ENCODE results near the gene ANKRD13B.

Gene ANKRD13B

GRCh38 chr17:29593591-29594518 is 923 bp downstream of the ANKRD13B start:
- in situ Hi-C loops (cut with HindIII; ENCODE audit: low sequenced_read_pairs): no loop called here

- in situ Hi-C loops (cut with HindIII; ENCODE audit: low sequenced_read_pairs): no loop called here
Measured at GRCh38 chr17:29594519-29595090, 1.7 kb downstream of the ANKRD13B start.

DNA sequence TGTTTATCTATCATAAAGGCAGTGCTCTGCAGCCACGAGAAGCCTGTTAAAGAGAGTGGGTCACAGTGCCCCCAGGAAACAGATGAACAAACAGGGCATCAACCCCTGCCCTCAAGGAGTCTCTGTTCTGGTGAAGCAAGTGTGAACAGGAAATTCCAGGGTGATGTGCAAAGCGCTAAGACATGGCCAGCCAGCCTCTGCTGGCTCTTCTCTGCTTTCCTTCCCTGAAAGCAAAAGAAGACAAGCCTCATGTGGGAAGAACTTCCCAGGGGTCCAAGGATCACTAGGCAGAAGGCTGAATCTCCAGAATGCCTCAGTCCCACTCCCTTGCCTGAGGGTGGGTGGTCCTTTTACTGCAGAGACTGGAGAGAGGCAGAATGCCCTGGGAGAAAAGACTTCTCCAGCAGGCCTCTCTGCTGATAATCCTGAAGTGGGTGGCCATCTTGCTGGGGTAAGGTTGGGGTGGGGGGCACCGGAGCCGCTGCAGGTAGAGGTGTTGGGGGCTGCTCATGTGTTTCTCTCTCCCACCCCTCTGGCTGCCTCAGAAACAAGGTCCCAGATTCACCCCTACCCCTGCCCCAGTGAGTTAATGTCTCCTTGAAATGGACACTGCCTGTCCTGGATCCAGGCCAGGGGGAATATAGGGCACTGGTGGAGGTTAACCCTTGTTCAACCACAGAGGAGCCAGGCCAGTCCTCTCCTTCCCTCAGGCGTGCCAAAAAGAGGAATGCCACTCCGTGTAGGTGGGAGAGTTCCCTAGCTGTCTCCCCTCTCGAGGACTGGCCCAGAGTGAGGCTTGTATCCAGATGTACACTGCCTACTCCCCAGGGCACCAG is 2.4 kb downstream of the ANKRD13B start:
- in situ Hi-C loops (cut with HindIII; ENCODE audit: low sequenced_read_pairs): no loop called here

DNA sequence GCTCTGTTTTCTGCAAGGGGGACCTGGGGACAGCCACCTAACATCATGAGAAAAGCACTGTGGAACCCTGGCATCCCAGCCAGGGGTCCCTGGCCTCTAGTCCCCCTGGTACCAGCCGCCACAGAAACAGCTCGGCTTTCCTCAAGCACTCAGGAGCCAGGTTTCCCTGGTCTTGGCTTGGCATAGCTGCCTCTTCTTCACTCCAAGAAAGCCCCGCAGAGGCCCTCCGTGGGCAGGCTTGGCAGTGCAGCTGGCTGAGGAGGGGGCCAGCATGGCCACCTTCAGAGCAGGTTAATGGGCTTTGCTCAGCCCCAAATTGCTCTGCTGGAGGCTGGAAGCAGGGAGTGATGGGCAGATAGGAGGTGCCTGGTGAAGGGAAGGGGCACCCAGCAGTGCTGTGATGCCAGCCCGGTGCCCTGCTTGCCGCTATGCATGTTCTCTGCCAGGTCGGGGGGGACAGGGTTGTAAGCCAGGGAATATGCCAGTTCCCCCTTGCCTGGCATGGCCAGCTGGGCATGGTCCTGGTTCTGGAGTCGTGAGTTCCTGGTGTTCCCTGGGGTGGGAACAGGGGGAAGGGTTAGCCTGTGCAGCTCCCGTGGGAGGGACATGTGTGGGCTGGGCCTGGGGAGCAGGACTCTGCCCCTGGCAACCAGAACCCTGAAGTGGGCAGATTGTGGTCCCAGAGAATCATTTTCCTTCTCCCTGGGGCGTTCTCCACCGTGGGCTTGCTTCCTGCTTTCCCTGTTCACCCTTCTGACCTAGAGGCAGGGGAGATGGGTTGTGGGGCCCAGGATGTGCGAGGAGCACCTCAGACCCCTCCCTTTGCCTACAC is 3.2 kb downstream of the ANKRD13B start:
- in situ Hi-C loops (cut with HindIII; ENCODE audit: low sequenced_read_pairs): no loop called here

DNA sequence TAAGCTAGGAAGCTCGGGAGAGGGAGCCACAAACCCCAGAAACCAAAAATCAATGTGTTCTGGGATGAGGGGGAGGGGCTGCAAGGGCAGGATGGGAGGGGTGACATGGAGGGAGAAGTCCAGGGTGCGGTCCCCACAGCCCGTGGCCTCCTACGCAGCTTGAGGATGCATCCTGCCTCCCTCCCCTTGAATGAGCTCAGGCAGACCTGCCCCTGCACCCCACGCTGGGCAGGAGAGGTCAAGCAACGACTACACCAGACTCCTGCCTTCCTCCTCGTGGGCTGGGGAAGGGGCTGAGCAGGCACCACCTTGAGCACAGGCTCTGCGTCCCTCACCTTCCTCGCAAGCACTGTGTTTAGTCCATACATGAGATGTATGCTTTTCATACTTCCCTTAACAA is 3.9 kb downstream of the ANKRD13B start:
- in situ Hi-C loops (cut with HindIII; ENCODE audit: low sequenced_read_pairs): no loop called here

DNA sequence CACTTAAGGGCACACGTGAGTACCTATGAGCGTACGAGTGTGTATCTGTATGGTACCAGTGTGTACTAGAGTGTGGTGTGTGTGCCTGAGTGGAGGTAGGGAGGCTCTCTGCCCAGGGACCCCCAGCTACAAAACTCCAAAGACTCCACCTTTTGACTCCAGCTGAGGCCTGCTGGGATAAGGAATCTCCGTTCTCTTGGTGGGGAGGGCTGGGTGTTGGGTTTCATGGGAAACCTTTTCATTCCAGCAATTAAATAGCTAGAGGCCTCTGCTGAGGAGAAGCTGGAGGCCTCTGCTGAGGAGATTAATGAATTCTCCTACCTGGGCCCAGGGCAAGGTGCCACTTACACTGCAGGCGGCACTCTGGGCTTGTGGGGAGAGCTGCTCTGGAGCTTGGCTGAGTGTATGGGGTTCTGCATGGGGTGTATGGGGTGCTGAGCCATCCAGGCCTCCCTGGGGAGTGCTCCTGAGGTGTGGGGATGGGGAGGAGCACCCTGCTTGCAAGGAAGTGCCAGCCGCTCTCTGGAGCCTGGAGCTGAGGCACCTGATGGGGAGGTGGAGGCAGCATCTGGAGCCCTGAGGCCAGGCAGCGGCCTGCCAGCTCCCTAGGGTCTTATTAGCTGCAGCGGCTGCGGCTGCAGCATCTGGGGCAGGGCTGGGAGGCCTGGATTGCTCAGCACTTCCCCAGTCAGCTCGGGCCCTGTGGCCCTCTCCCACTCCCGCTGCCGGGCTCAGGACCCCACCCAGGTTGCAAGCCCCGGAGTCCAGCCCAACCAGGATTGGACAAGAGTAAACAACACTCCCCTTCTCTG is 4.6 kb downstream of the ANKRD13B start:
- in situ Hi-C loops (cut with HindIII; ENCODE audit: low sequenced_read_pairs): no loop called here

- in situ Hi-C loops (cut with HindIII; ENCODE audit: low sequenced_read_pairs): no loop called here
Measured at GRCh38 chr17:29603109-29603674, 10.3 kb downstream of the ANKRD13B start.

GRCh38 chr17:29607557-29608195 is 14.7 kb downstream of the ANKRD13B start:
- in situ Hi-C loops (cut with HindIII; ENCODE audit: low sequenced_read_pairs): no loop called here

DNA sequence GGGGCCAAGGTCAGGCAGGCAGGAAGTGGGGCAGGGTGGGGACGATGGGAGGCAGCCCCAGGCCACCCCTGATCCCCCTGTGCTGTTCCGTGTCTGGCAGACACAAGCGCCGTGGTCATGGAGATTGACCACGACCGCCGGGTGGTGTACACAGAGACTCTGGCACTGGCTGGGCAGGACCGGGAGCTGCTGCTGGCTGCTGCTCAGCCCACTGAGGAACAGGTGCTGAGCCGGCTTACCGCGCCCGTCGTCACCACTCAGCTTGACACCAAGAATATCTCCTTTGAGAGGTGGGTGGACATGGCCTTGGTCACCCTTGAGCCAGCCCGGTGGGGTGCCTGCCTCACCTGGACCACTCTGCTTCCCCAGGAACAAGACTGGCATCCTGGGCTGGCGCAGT is 16.1 kb downstream of the ANKRD13B start:
- in situ Hi-C loops (cut with HindIII; ENCODE audit: low sequenced_read_pairs): no loop called here

DNA sequence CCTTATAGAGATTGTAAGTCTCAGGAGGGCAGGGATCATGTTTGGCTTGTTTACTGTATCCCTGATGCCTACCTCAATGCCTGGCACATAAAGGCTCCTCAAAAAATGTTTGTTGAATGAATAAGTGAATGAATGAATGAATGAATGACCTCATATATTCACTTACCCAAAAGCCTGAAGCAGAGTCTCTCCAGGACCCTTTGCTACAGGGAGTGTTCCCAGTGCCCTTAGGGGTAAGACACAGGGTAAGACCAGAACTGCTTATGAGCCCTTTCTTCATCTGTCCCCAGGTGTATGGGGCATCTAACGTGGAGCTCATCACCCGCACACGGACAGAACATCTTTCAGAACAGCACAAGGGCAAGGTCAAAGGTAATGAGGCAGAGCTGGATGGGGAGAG is 17.5 kb downstream of the ANKRD13B start:
- in situ Hi-C loops (cut with HindIII; ENCODE audit: low sequenced_read_pairs): no loop called here

DNA sequence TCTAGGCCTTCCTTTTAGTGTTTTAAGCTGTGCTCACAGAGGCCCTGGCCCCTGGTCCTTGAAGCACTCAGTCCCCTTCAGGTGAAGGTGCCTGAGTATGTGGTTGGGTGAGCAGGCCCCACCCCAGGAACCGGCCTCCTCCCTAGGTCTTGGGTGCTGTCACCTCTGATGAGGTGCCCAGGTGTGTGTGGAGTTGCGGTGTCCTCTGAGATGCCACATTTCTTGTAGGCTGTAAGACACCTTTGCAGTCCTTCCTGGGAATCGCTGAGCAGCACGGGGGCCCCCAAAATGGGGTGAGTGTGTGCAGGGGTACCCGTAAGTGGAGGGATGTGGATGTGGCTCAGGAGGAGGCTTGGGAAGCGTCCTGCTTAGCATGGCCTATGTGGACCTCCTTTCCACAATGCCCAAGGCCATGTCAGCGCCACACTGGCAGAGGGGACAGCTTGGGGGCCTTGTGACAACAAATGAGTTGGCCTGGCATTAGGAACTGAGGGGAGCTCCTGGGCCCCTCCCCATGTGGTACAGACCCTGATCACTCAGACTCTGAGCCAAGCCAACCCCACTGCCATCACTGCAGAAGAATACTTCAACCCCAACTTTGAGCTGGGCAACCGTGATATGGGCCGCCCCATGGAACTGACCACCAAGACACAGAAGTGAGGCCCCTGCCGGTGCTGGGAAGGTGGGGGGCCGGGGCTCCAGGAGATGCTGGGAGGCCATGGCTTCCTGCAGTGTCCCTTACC is 18.6 kb downstream of the ANKRD13B start:
- in situ Hi-C loops (cut with HindIII; ENCODE audit: low sequenced_read_pairs): no loop called here

GRCh38 chr17:29612094-29612403 is 19.1 kb downstream of the ANKRD13B start:
- in situ Hi-C loops (cut with HindIII; ENCODE audit: low sequenced_read_pairs): no loop called here

- in situ Hi-C loops (cut with HindIII; ENCODE audit: low sequenced_read_pairs): no loop called here
Measured at GRCh38 chr17:29612404-29613280, 19.7 kb downstream of the ANKRD13B start.

GRCh38 chr17:29613352-29613837 is 20.5 kb downstream of the ANKRD13B start:
- in situ Hi-C loops (cut with HindIII; ENCODE audit: low sequenced_read_pairs): no loop called here

GRCh38 chr17:29613856-29614255 is 20.9 kb downstream of the ANKRD13B start:
- in situ Hi-C loops (cut with HindIII; ENCODE audit: low sequenced_read_pairs): no loop called here

- in situ Hi-C loops (cut with HindIII; ENCODE audit: low sequenced_read_pairs): no loop called here
Measured at GRCh38 chr17:29614349-29615047, 21.6 kb downstream of the ANKRD13B start.

GRCh38 chr17:29615048-29615385 is 22.1 kb downstream of the ANKRD13B start:
- in situ Hi-C loops (cut with HindIII; ENCODE audit: low sequenced_read_pairs): no loop called here
